ENCODE results near the gene ENTHD1. TPM values are rescaled to one million over a fixed set of nuclear protein-coding genes. Genes with fewer than 3 reads are reported as not detected.

The ENTHD1 gene
- total and polyA plus RNA-seq, 9 of the 15 experiments (the other 6 are each of a cell fraction or from before 2014, with no cell fraction given), result 0.13 to 0.98 (median 0.35) TPM

GRCh38 chr22:39839917-39840510, 53.5 kb downstream of the ENTHD1 start (continued):
- TF ChIP-seq PTBP1 (IDR thresholded peaks at IDR 0.05; ENCODE audit: low read depth, low read length) (no peak), POLR2AphosphoS2 (IDR thresholded peaks at IDR 0.05; ENCODE audit: low read length) (no peak), ZBTB5 (IDR thresholded peaks at IDR 0.05) (no peak), CREB1 (IDR thresholded peaks at IDR 0.05) (peak; percentile 44; the same call in 1 of the 2 replicates), CREB1 (CRISPR knock-in tag; IDR thresholded peaks at IDR 0.05) (no peak), ZNF224 (CRISPR knock-in tag; IDR thresholded peaks at IDR 0.05) (no peak), ZBTB17 (CRISPR knock-in tag; IDR thresholded peaks at IDR 0.05) (no peak), CXXC5 (CRISPR knock-in tag; IDR thresholded peaks at IDR 0.05) (peak; percentile 54), ZNF76 (CRISPR knock-in tag; IDR thresholded peaks at IDR 0.05; ENCODE audit: borderline replicate concordance) (no peak), DLX4 (CRISPR knock-in tag; IDR thresholded peaks at IDR 0.05) (no peak), ZFPM2 (CRISPR knock-in tag; IDR thresholded peaks at IDR 0.05) (no peak), ELF1 (tag; IDR thresholded peaks at IDR 0.05) (no peak), CBX3 (IDR thresholded peaks at IDR 0.05; ENCODE audit: borderline replicate concordance in 1 of 2, low read length in 2 of 2) (0 out of 3 replicates have a peak, but pooled peaks of 1 of the 2 experiments have one; percentile 14), REST (IDR thresholded peaks at IDR 0.05; ENCODE audit: borderline replicate concordance) (peak; percentile 48), REST (CRISPR knock-in tag; IDR thresholded peaks at IDR 0.05; ENCODE audit: low read depth) (no peak), ARID2 (IDR thresholded peaks at IDR 0.05) (no peak), SMARCA4 (IDR thresholded peaks at IDR 0.05) (peak; percentile 83), SMAD3 (CRISPR knock-in tag; conservative IDR thresholded peaks at IDR 0.05) (no peak), CCNT2 (IDR thresholded peaks at IDR 0.05; ENCODE audit: borderline replicate concordance, extremely low read depth, insufficient read length, low read depth, low read length) (peak; percentile 57), ARNT (IDR thresholded peaks at IDR 0.05) (no peak), ZC3H11A (IDR thresholded peaks at IDR 0.05; ENCODE audit: low read depth, low read length) (no peak)

All from K562 (cell line).